Endodermal cell (in vitro differentiated cells): ENCODE data around the gene GPAT2. TPM values are rescaled to one million over a fixed set of nuclear protein-coding genes. Genes with fewer than 3 reads are reported as not detected.
"Not testable (repeated sequence)": the region's sequence is repeated elsewhere in the genome, so short reads cannot be mapped to it uniquely, and the experiment has no call there.

Experiments
- DNase-seq: peaks from one replicate; pipeline ENCODE4 v3.0.0-alpha.2; 2017
- H3K27ac ChIP-seq: 2 replicates; pipeline ENCODE4 v1.5.1; 2013; ENCODE audit warnings: mild to moderate bottlenecking, low read depth, low read length, moderate library complexity
- H3K27me3 ChIP-seq: 2 replicates; pipeline ENCODE4 v1.6.1; 2013; ENCODE audit warnings: mild to moderate bottlenecking, low read length, moderate library complexity; ENCODE audit not compliant: insufficient read depth, control insufficient read depth, poor library complexity, severe bottlenecking
- H3K36me3 ChIP-seq: 2 replicates; pipeline ENCODE4 v1.7.0; 2013; ENCODE audit warnings: mild to moderate bottlenecking, low read length, moderate library complexity; ENCODE audit not compliant: control insufficient read depth, insufficient read depth
- H3K4me1 ChIP-seq: one replicate; pipeline ENCODE4 v1.7.0; 2013; ENCODE audit warnings: low read length; ENCODE audit not compliant: control insufficient read depth, insufficient read depth
- H3K4me3 ChIP-seq: 2 replicates; pipeline ENCODE4 v1.5.1; 2013; ENCODE audit warnings: mild to moderate bottlenecking, low read length, moderate library complexity
- H3K9ac ChIP-seq: 2 replicates; pipeline ENCODE4 v1.6.1; 2013; ENCODE audit warnings: mild to moderate bottlenecking, low read length, moderate library complexity; ENCODE audit not compliant: poor library complexity, severe bottlenecking; ENCODE audit errors: extremely low read depth
- H3K9me3 ChIP-seq: 2 replicates; pipeline ENCODE4 v1.6.1; 2013; ENCODE audit warnings: mild to moderate bottlenecking, low read length, moderate library complexity; ENCODE audit not compliant: control insufficient read depth
- H3K27ac Mint-ChIP-seq: 2 replicates; pipeline ENCODE4 v1.8.0; 2020; ENCODE audit warnings: mixed read lengths
- H3K27me3 Mint-ChIP-seq: 2 replicates; pipeline ENCODE4 v1.8.0; 2021; ENCODE audit warnings: mild to moderate bottlenecking, mixed read lengths; ENCODE audit not compliant: insufficient read depth
- H3K36me3 Mint-ChIP-seq: 2 replicates; pipeline ENCODE4 v1.8.0; 2020; ENCODE audit warnings: low read depth, mixed read lengths
- H3K4me1 Mint-ChIP-seq: 2 replicates; pipeline ENCODE4 v1.8.0; 2020; ENCODE audit warnings: mixed read lengths
- H3K4me3 Mint-ChIP-seq: 2 replicates; pipeline ENCODE4 v1.8.0; 2020; ENCODE audit warnings: mild to moderate bottlenecking, moderate library complexity, mixed read lengths
- H3K9me3 Mint-ChIP-seq: 2 replicates; pipeline ENCODE4 v1.8.0; 2020; ENCODE audit warnings: mild to moderate bottlenecking, mixed read lengths
- CTCF ChIP-seq: fragments of 200-600 bp; sonication (generic); conservative IDR thresholded peaks from 2 replicates; pipeline ENCODE4 v1.5.0; 2021; ENCODE audit warnings: antibody characterized with exemption, mild to moderate bottlenecking
- WGBS, 2 experiments: methylation state at CpG; one replicate each; pipeline versions ENCODE4 v1.1.5 to v1.1.7; 2013; ENCODE audit warnings: missing lambda C conversion rate in 2 of 2, mixed read lengths in 1 of 2; ENCODE audit not compliant: insufficient coverage in 1 of 2, insufficient read length in 1 of 2; 5-methylcytosine and 5-hydroxymethylcytosine counted together
- total RNA-seq, 2 donors: library from RNA; stranded (reverse); fragmentation: NEBNext Ultra II Directional in 1 of 2; extraction: Animal tissue kit (Norgen Biotek cat#: 25700) in 1 of 2; gene quantifications; 2 replicates in 1 of 2; 3 replicates in 1 of 2; pipeline ENCODE4 v1.2.1, GENCODE V29; 2021

Gene GPAT2
- total RNA-seq, 2 donors from 2014 or later, result 0.33 TPM; not detected in 1

GRCh38 chr2:96009833-96010232 lies 24.9 kb downstream of the GPAT2 start:
- not testable (repeated sequence) for H3K9me3 ChIP-seq, H3K27me3 ChIP-seq, H3K27ac ChIP-seq, H3K36me3 ChIP-seq, H3K36me3 Mint-ChIP-seq, H3K4me1 ChIP-seq, H3K9me3 Mint-ChIP-seq
- WGBS, 2 experiments, result 23 to 80% methylated on average over 1 to 10 of the region's 10 CpGs
- peak overlapping the region; percentile 73 for H3K4me3 ChIP-seq
- Mint-ChIP-seq H3K27me3 (peaks cover 26% of the 10 kb centered on the region), H3K4me1 (peaks cover 19% of the 10 kb centered on the region), H3K4me3 (peak overlapping the region; percentile 69), H3K27ac (peak overlapping the region; percentile 97)
- TF ChIP-seq CTCF, result peak; percentile 54
- peak overlapping the region; percentile 38 for H3K9ac ChIP-seq
- DNase-seq, result peak; percentile 82

- H3K9me3 ChIP-seq, H3K27me3 ChIP-seq, H3K27ac ChIP-seq, H3K4me3 ChIP-seq, H3K4me3 Mint-ChIP-seq, H3K36me3 ChIP-seq, H3K36me3 Mint-ChIP-seq, H3K4me1 ChIP-seq, H3K9me3 Mint-ChIP-seq, H3K9ac ChIP-seq: not testable (repeated sequence)
- DNase-seq, result peak; percentile 24
- 86 to 92% methylated on average over 1 to 6 of the region's 6 CpGs for WGBS, 2 experiments
- peaks cover 26% of the 10 kb centered on the region for H3K27me3 Mint-ChIP-seq
- H3K4me1 Mint-ChIP-seq, result peaks cover 20% of the 10 kb centered on the region
- peak overlapping the region; percentile 57 for H3K27ac Mint-ChIP-seq
These were observed 26.7 kb downstream of the GPAT2 start for GRCh38 chr2:96008051-96008450.

DNA sequence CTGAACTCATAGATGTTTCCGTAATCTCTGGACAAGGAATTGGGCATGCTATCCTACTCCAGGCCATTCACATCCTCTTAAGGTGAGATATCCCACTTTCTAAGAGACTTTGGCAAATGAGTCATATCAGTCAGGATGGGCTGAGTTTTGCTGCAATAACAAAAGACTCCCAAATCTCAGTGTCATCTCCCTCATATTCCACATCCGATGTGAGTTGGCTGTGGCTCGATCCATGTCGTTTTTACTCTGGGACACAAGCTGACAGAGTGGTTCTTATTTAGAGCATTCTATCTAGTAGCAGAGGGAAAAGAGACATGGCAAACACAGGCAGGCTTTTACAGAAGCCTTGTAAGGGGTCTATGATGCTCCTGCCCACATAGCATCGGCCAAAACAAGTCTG lies 28.5 kb downstream of the GPAT2 start:
- Mint-ChIP-seq H3K27me3 (peaks cover 38% of the 10 kb centered on the region), H3K4me1 (peaks cover 20% of the 10 kb centered on the region)
- H3K9me3 Mint-ChIP-seq, H3K27ac ChIP-seq, H3K4me3 ChIP-seq, H3K4me1 ChIP-seq, H3K36me3 ChIP-seq, H3K27ac Mint-ChIP-seq, H3K9ac ChIP-seq, H3K36me3 Mint-ChIP-seq, H3K4me3 Mint-ChIP-seq, H3K27me3 ChIP-seq, DNase-seq, H3K9me3 ChIP-seq: not testable (repeated sequence)
- WGBS, 2 experiments, result 87 to 100% methylated on average over 2 to 5 of the region's 5 CpGs

GRCh38 chr2:95992520-95993272 lies 42.0 kb downstream of the GPAT2 start:
- not testable (repeated sequence) for H3K4me1 Mint-ChIP-seq, H3K9me3 ChIP-seq, H3K27me3 ChIP-seq, H3K9me3 Mint-ChIP-seq, H3K9ac ChIP-seq, H3K36me3 Mint-ChIP-seq, H3K36me3 ChIP-seq, H3K4me1 ChIP-seq
- peak; percentile 87 for TF ChIP-seq CTCF
- H3K27ac ChIP-seq, result peak overlapping the region; percentile 70
- Mint-ChIP-seq H3K27ac (peak overlapping the region; percentile 87), H3K4me3 (peak overlapping the region; percentile 89), H3K27me3 (peaks cover 19% of the 10 kb centered on the region)
- peak overlapping the region; percentile 78 for H3K4me3 ChIP-seq
- 0 to 3% methylated on average over 1 to 31 of the region's 34 CpGs for WGBS, 2 experiments
- DNase-seq, result peak; percentile 80

DNA sequence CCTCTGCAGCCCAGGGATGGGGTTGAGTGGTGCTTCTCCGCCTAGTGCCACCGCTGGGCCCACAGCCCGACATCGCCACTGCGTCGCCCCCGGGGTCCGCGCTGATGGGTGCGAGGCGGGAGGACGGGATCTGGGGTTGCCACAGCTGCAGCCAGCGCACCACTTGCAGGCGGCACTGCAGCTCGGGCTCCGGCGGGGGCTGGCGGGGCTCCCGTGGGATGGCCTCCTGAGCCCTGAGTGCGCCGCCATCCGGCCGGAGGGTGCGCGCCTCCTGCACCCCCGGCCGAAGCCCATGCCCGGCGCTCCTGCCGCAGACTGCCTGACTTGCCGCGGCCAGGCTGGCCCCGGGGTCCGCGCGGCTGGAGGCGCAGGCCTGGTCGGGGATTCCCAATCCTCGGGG lies 42.6 kb downstream of the GPAT2 start:
- H3K27ac Mint-ChIP-seq, H3K4me1 Mint-ChIP-seq, H3K36me3 ChIP-seq, H3K36me3 Mint-ChIP-seq, H3K9me3 ChIP-seq, H3K27me3 ChIP-seq, H3K9ac ChIP-seq, H3K9me3 Mint-ChIP-seq, H3K4me1 ChIP-seq, DNase-seq, H3K27ac ChIP-seq: not testable (repeated sequence)
- H3K27me3 Mint-ChIP-seq, result peaks cover 17% of the 10 kb centered on the region
- H3K4me3 Mint-ChIP-seq, result peak overlapping the region; percentile 89
- peak overlapping the region; percentile 78 for H3K4me3 ChIP-seq
- no CpG with 5 or more reads among the region's 39 CpGs for WGBS, 2 experiments
